Adipocyte (in vitro differentiated cells): ENCODE results near the gene LTB4R.

Experiments
- DNase-seq: peaks from one replicate; pipeline ENCODE4 v3.0.0-alpha.2; 2015; ENCODE audit warnings: low read depth
- H3K27me3 ChIP-seq: replicated peaks from 2 replicates; pipeline ENCODE4 v1.7.0; 2013; ENCODE audit warnings: mild to moderate bottlenecking, low read length, moderate library complexity; ENCODE audit not compliant: control insufficient read depth, insufficient read depth
- H3K36me3 ChIP-seq: 2 replicates; pipeline ENCODE4 v1.7.0; 2013; ENCODE audit warnings: low read length, mild to moderate bottlenecking, moderate library complexity; ENCODE audit not compliant: control insufficient read depth, insufficient read depth, severe bottlenecking
- H3K4me1 ChIP-seq: 2 replicates; pipeline ENCODE4 v1.7.0; 2013; ENCODE audit warnings: mild to moderate bottlenecking, low read length, moderate library complexity; ENCODE audit not compliant: control insufficient read depth, insufficient read depth
- H3K4me3 ChIP-seq: 2 replicates; pipeline ENCODE4 v1.7.0; 2013; ENCODE audit warnings: mild to moderate bottlenecking, low read length, moderate library complexity
- H3K9ac ChIP-seq: 2 replicates; pipeline ENCODE4 v1.7.0; 2013; ENCODE audit warnings: mild to moderate bottlenecking, low read length, moderate library complexity
- H3K9me3 ChIP-seq: 2 replicates; pipeline ENCODE4 v1.7.0; 2013; ENCODE audit warnings: mild to moderate bottlenecking, low read length, moderate library complexity; ENCODE audit not compliant: control insufficient read depth

LTB4R gene

GRCh38 chr14:24329073-24329663 is 17.9 kb downstream of the LTB4R start:
- DNase-seq = no peak
- Histone ChIP-seq H3K9me3 (no peaks in the 10 kb centered on the region), H3K27me3 (peaks cover 7% of the 10 kb centered on the region), H3K9ac (no peak overlapping the region), H3K36me3 (no peaks in the 10 kb centered on the region), H3K4me1 (peaks cover 16% of the 10 kb centered on the region), H3K4me3 (no peak overlapping the region)

GRCh38 chr14:24329736-24330135 is 18.4 kb downstream of the LTB4R start:
- no peak for DNase-seq
- no peaks in the 10 kb centered on the region for H3K36me3 ChIP-seq

GRCh38 chr14:24330973-24331674 is 19.8 kb downstream of the LTB4R start:
- no peak for DNase-seq
- Histone ChIP-seq H3K36me3 (no peaks in the 10 kb centered on the region), H3K27me3 (peaks cover 4% of the 10 kb centered on the region), H3K9me3 (no peaks in the 10 kb centered on the region), H3K4me3 (no peak overlapping the region), H3K9ac (no peak overlapping the region), H3K4me1 (peaks cover 23% of the 10 kb centered on the region)

More at GRCh38 chr14:24329736-24330135, 18.4 kb downstream of the LTB4R start:
- Histone ChIP-seq H3K4me3 (no peak overlapping the region), H3K27me3 (peaks cover 7% of the 10 kb centered on the region), H3K9me3 (no peaks in the 10 kb centered on the region), H3K4me1 (peaks cover 22% of the 10 kb centered on the region), H3K9ac (no peak overlapping the region)

- H3K36me3 ChIP-seq = no peaks in the 10 kb centered on the region
These were observed 20.5 kb downstream of the LTB4R start for GRCh38 chr14:24331731-24332267.

GRCh38 chr14:24332268-24332993 is 21.1 kb downstream of the LTB4R start:
- peaks cover 2% of the 10 kb centered on the region for H3K27me3 ChIP-seq
- peaks cover 23% of the 10 kb centered on the region for H3K4me1 ChIP-seq
- no peak overlapping the region for H3K9ac ChIP-seq
- DNase-seq = peak; percentile 85
- H3K4me3 ChIP-seq = no peak overlapping the region
- no peaks in the 10 kb centered on the region for H3K36me3 ChIP-seq
- H3K9me3 ChIP-seq = no peaks in the 10 kb centered on the region

More at GRCh38 chr14:24331731-24332267, 20.5 kb downstream of the LTB4R start:
- H3K4me3 ChIP-seq = no peak overlapping the region
- H3K9me3 ChIP-seq = no peaks in the 10 kb centered on the region
- no peak for DNase-seq
- H3K4me1 ChIP-seq = peaks cover 23% of the 10 kb centered on the region
- no peak overlapping the region for H3K9ac ChIP-seq
- H3K27me3 ChIP-seq = peaks cover 2% of the 10 kb centered on the region

- Histone ChIP-seq H3K4me3 (peak within 1 kb of the TSS; percentile 65), H3K9ac (peak within 1 kb of the TSS; percentile 53), H3K36me3 (no peaks in the 10 kb centered on the region), H3K27me3 (peaks cover 7% of the 10 kb centered on the region), H3K9me3 (no peaks in the 10 kb centered on the region), H3K4me1 (peaks cover 33% of the 10 kb centered on the region)
- DNase-seq = peak; percentile 38
These were observed 23.4 kb downstream of the LTB4R start, which contains the start of gene ADCY4 for GRCh38 chr14:24334431-24335291. ADCY4 (minus strand) TSS chr14:24335071; CDS start chr14:24334652, 419 bp downstream.

- no peaks in the 10 kb centered on the region for H3K36me3 ChIP-seq
- no peak for DNase-seq
- H3K9me3 ChIP-seq = no peaks in the 10 kb centered on the region
- peaks cover 33% of the 10 kb centered on the region for H3K4me1 ChIP-seq
- H3K9ac ChIP-seq = no peak overlapping the region
- H3K27me3 ChIP-seq = peaks cover 7% of the 10 kb centered on the region
- H3K4me3 ChIP-seq = no peak overlapping the region
These were observed 24.3 kb downstream of the LTB4R start for GRCh38 chr14:24335461-24336171.

GRCh38 chr14:24337144-24337823 is 26.0 kb downstream of the LTB4R start:
- Histone ChIP-seq H3K9ac (no peak overlapping the region), H3K9me3 (no peaks in the 10 kb centered on the region), H3K4me1 (peaks cover 27% of the 10 kb centered on the region), H3K4me3 (no peak overlapping the region), H3K27me3 (peaks cover 4% of the 10 kb centered on the region), H3K36me3 (no peaks in the 10 kb centered on the region)
- no peak for DNase-seq

- Histone ChIP-seq H3K27me3 (peaks cover 4% of the 10 kb centered on the region), H3K4me3 (no peak overlapping the region)
These were observed 26.5 kb downstream of the LTB4R start for GRCh38 chr14:24337824-24338175.

GRCh38 chr14:24338843-24339242 is 27.5 kb downstream of the LTB4R start:
- peak overlapping the region; percentile 81 for H3K4me3 ChIP-seq

More at GRCh38 chr14:24337824-24338175, 26.5 kb downstream of the LTB4R start:
- no peaks in the 10 kb centered on the region for H3K36me3 ChIP-seq
- no peaks in the 10 kb centered on the region for H3K9me3 ChIP-seq
- no peak for DNase-seq
- no peak overlapping the region for H3K9ac ChIP-seq
- peaks cover 22% of the 10 kb centered on the region for H3K4me1 ChIP-seq

More at GRCh38 chr14:24338843-24339242, 27.5 kb downstream of the LTB4R start:
- Histone ChIP-seq H3K9me3 (no peaks in the 10 kb centered on the region), H3K27me3 (peaks cover 4% of the 10 kb centered on the region), H3K36me3 (no peaks in the 10 kb centered on the region), H3K9ac (peak overlapping the region; percentile 73), H3K4me1 (peaks cover 20% of the 10 kb centered on the region)
- DNase-seq = no peak
